Measurements from ENCODE around the gene MIER2.
"Not testable (repeated sequence)": the region's sequence is repeated elsewhere in the genome, so short reads cannot be mapped to it uniquely, and the experiment has no call there.

Gene MIER2

GRCh38 chr19:344625-345319 lies at the start of gene MIER2:
TSS of gene MIER2 (minus strand) at chr19:344796. CDS start at chr19:344782, 14 bp downstream.
- H3K9me3 ChIP-seq (ENCODE audit: low read length): peaks cover 10% of the 10 kb centered on the region
- peak within 1 kb of the TSS; percentile 44 for H2AFZ ChIP-seq (ENCODE audit: low read depth, low read length)
- peaks cover 20% of the 10 kb centered on the region for H3K36me3 ChIP-seq (ENCODE audit: insufficient read depth, low read length)
- H3K27me3 ChIP-seq (ENCODE audit: insufficient read depth, low read length): no peaks in the 10 kb centered on the region
- H3K4me1 ChIP-seq (ENCODE audit: insufficient read depth, low read length): peaks cover 14% of the 10 kb centered on the region
- peak within 1 kb of the TSS; percentile 62 for H3K4me3 ChIP-seq (ENCODE audit: low read length)

- H3K4me1 ChIP-seq (ENCODE audit: insufficient read depth, low read length); H3K27me3 ChIP-seq (ENCODE audit: insufficient read depth, low read length); H3K36me3 ChIP-seq (ENCODE audit: insufficient read depth, low read length); H3K4me3 ChIP-seq (ENCODE audit: low read length); H2AFZ ChIP-seq (ENCODE audit: low read depth, low read length): not testable (repeated sequence)
- peaks cover 13% of the 10 kb centered on the region for H3K9me3 ChIP-seq (ENCODE audit: low read length)
Measured at GRCh38 chr19:393560-393959, 49.0 kb upstream of the MIER2 start.

- H3K4me1 ChIP-seq (ENCODE audit: insufficient read depth, low read length): no peaks in the 10 kb centered on the region
- no peaks in the 10 kb centered on the region for H3K27me3 ChIP-seq (ENCODE audit: insufficient read depth, low read length)
- H3K36me3 ChIP-seq (ENCODE audit: insufficient read depth, low read length): no peaks in the 10 kb centered on the region
- H2AFZ ChIP-seq (ENCODE audit: low read depth, low read length): no peak overlapping the region
- H3K9me3 ChIP-seq (ENCODE audit: low read length): peaks cover 11% of the 10 kb centered on the region
- no peak overlapping the region for H3K4me3 ChIP-seq (ENCODE audit: low read length)
Measured at GRCh38 chr19:392375-392970, 47.9 kb upstream of the MIER2 start.

- Histone ChIP-seq H3K27me3 (ENCODE audit: insufficient read depth, low read length) (no peaks in the 10 kb centered on the region), H2AFZ (ENCODE audit: low read depth, low read length) (no peak overlapping the region), H3K4me1 (ENCODE audit: insufficient read depth, low read length) (no peaks in the 10 kb centered on the region), H3K4me3 (ENCODE audit: low read length) (no peak overlapping the region), H3K36me3 (ENCODE audit: insufficient read depth, low read length) (no peaks in the 10 kb centered on the region), H3K9me3 (ENCODE audit: low read length) (peaks cover 11% of the 10 kb centered on the region)
Measured at GRCh38 chr19:391726-392374, 47.3 kb upstream of the MIER2 start.

- H3K4me3 ChIP-seq (ENCODE audit: low read length): no peak overlapping the region
- H3K4me1 ChIP-seq (ENCODE audit: insufficient read depth, low read length): peaks cover 2% of the 10 kb centered on the region
- H3K9me3 ChIP-seq (ENCODE audit: low read length): peaks cover 11% of the 10 kb centered on the region
- no peak overlapping the region for H2AFZ ChIP-seq (ENCODE audit: low read depth, low read length)
- H3K36me3 ChIP-seq (ENCODE audit: insufficient read depth, low read length): no peaks in the 10 kb centered on the region
- H3K27me3 ChIP-seq (ENCODE audit: insufficient read depth, low read length): no peaks in the 10 kb centered on the region
Measured at GRCh38 chr19:391207-391557, 46.6 kb upstream of the MIER2 start.

GRCh38 chr19:390386-391206 lies 46.0 kb upstream of the MIER2 start:
- H3K27me3 ChIP-seq (ENCODE audit: insufficient read depth, low read length): no peaks in the 10 kb centered on the region
- peaks cover 9% of the 10 kb centered on the region for H3K9me3 ChIP-seq (ENCODE audit: low read length)
- H3K4me3 ChIP-seq (ENCODE audit: low read length): no peak overlapping the region
- H2AFZ ChIP-seq (ENCODE audit: low read depth, low read length): no peak overlapping the region
- no peaks in the 10 kb centered on the region for H3K36me3 ChIP-seq (ENCODE audit: insufficient read depth, low read length)
- H3K4me1 ChIP-seq (ENCODE audit: insufficient read depth, low read length): peaks cover 2% of the 10 kb centered on the region

GRCh38 chr19:389935-390289 lies 45.3 kb upstream of the MIER2 start:
- Histone ChIP-seq H3K36me3 (ENCODE audit: insufficient read depth, low read length) (no peaks in the 10 kb centered on the region), H3K27me3 (ENCODE audit: insufficient read depth, low read length) (no peaks in the 10 kb centered on the region), H2AFZ (ENCODE audit: low read depth, low read length) (no peak overlapping the region), H3K4me1 (ENCODE audit: insufficient read depth, low read length) (peaks cover 2% of the 10 kb centered on the region), H3K4me3 (ENCODE audit: low read length) (no peak overlapping the region), H3K9me3 (ENCODE audit: low read length) (peaks cover 6% of the 10 kb centered on the region)

GRCh38 chr19:389255-389934 lies 44.8 kb upstream of the MIER2 start:
- H3K36me3 ChIP-seq (ENCODE audit: insufficient read depth, low read length): no peaks in the 10 kb centered on the region
- peaks cover 4% of the 10 kb centered on the region for H3K9me3 ChIP-seq (ENCODE audit: low read length)
- peaks cover 2% of the 10 kb centered on the region for H3K4me1 ChIP-seq (ENCODE audit: insufficient read depth, low read length)
- no peak overlapping the region for H2AFZ ChIP-seq (ENCODE audit: low read depth, low read length)
- H3K4me3 ChIP-seq (ENCODE audit: low read length): no peak overlapping the region
- no peaks in the 10 kb centered on the region for H3K27me3 ChIP-seq (ENCODE audit: insufficient read depth, low read length)

- Histone ChIP-seq H3K4me1 (ENCODE audit: insufficient read depth, low read length) (peaks cover 2% of the 10 kb centered on the region), H3K4me3 (ENCODE audit: low read length) (no peak overlapping the region), H3K9me3 (ENCODE audit: low read length) (peaks cover 4% of the 10 kb centered on the region), H3K36me3 (ENCODE audit: insufficient read depth, low read length) (no peaks in the 10 kb centered on the region), H3K27me3 (ENCODE audit: insufficient read depth, low read length) (no peaks in the 10 kb centered on the region), H2AFZ (ENCODE audit: low read depth, low read length) (no peak overlapping the region)
Measured at GRCh38 chr19:388691-389090, 44.1 kb upstream of the MIER2 start.

GRCh38 chr19:387777-388176 lies 43.2 kb upstream of the MIER2 start:
- Histone ChIP-seq H3K9me3 (ENCODE audit: low read length) (peaks cover 2% of the 10 kb centered on the region), H3K4me3 (ENCODE audit: low read length) (no peak overlapping the region), H3K4me1 (ENCODE audit: insufficient read depth, low read length) (peaks cover 2% of the 10 kb centered on the region)

GRCh38 chr19:386632-387301 lies 42.2 kb upstream of the MIER2 start:
- not testable (repeated sequence) for H3K9me3 ChIP-seq (ENCODE audit: low read length); H3K36me3 ChIP-seq (ENCODE audit: insufficient read depth, low read length); H2AFZ ChIP-seq (ENCODE audit: low read depth, low read length); H3K4me3 ChIP-seq (ENCODE audit: low read length); H3K4me1 ChIP-seq (ENCODE audit: insufficient read depth, low read length); H3K27me3 ChIP-seq (ENCODE audit: insufficient read depth, low read length)

More at GRCh38 chr19:387777-388176, 43.2 kb upstream of the MIER2 start:
- Histone ChIP-seq H3K36me3 (ENCODE audit: insufficient read depth, low read length) (no peaks in the 10 kb centered on the region), H3K27me3 (ENCODE audit: insufficient read depth, low read length) (no peaks in the 10 kb centered on the region), H2AFZ (ENCODE audit: low read depth, low read length) (no peak overlapping the region)

GRCh38 chr19:386189-386588 lies 41.6 kb upstream of the MIER2 start:
- not testable (repeated sequence) for H3K36me3 ChIP-seq (ENCODE audit: insufficient read depth, low read length); H3K4me1 ChIP-seq (ENCODE audit: insufficient read depth, low read length); H3K27me3 ChIP-seq (ENCODE audit: insufficient read depth, low read length); H3K9me3 ChIP-seq (ENCODE audit: low read length); H2AFZ ChIP-seq (ENCODE audit: low read depth, low read length); H3K4me3 ChIP-seq (ENCODE audit: low read length)
